HG03025 (cell line): ENCODE results near the gene SHISA7.

Source experiments
- ATAC-seq: cut with Tn5 transposase; IDR thresholded peaks from one replicate; pipeline ENCODE4 v1.9.1; 2021; ENCODE audit warnings: mild to moderate bottlenecking, moderate library complexity; ENCODE audit not compliant: unreplicated experiment, low FRiP score

Gene SHISA7

GRCh38 chr19:55391702-55392615, 51.1 kb downstream of the SHISA7 start:
- no peak for ATAC-seq

GRCh38 chr19:55391191-55391670, 51.9 kb downstream of the SHISA7 start:
- no peak for ATAC-seq

GRCh38 chr19:55390461-55390880, 52.6 kb downstream of the SHISA7 start:
- no peak for ATAC-seq

- no peak for ATAC-seq
These were observed 53.4 kb downstream of the SHISA7 start for GRCh38 chr19:55389386-55390317.

GRCh38 chr19:55387736-55388497, 55.2 kb downstream of the SHISA7 start:
- ATAC-seq, result no peak

GRCh38 chr19:55386493-55386971, 56.6 kb downstream of the SHISA7 start:
- no peak for ATAC-seq

GRCh38 chr19:55385724-55386492, 57.2 kb downstream of the SHISA7 start, which contains the start of gene RPL28:
TSS of gene RPL28 (plus strand) at chr19:55385932. CDS start at chr19:55386358, 426 bp downstream.
- peak; percentile 55 for ATAC-seq

GRCh38 chr19:55384920-55385723, 58.0 kb downstream of the SHISA7 start:
- peak; percentile 41 for ATAC-seq

- no peak for ATAC-seq
These were observed 58.8 kb downstream of the SHISA7 start, which contains the start of gene TMEM238 for GRCh38 chr19:55384131-55384919. TSS of gene TMEM238 (minus strand) at chr19:55384292. CDS start at chr19:55384259, 33 bp downstream.

GRCh38 chr19:55383279-55384130, 59.6 kb downstream of the SHISA7 start:
- no peak for ATAC-seq

- ATAC-seq, result no peak
These were observed 60.5 kb downstream of the SHISA7 start for GRCh38 chr19:55382522-55383054.

GRCh38 chr19:55382013-55382412, 61.1 kb downstream of the SHISA7 start:
- ATAC-seq, result no peak

GRCh38 chr19:55379174-55379573, 63.9 kb downstream of the SHISA7 start:
- ATAC-seq, result no peak
